H7 (cell line): ENCODE measurements around the gene SNRPB. TPM values are rescaled to one million over a fixed set of nuclear protein-coding genes. Genes with fewer than 3 reads are reported as not detected.

Experiments
- DNase-seq: peaks from one replicate; pipeline ENCODE4 v3.0.0; 2012
- H3K27me3 ChIP-seq: 2 replicates; pipeline ENCODE4 v1.6.0; 2011; ENCODE audit warnings: mild to moderate bottlenecking, low read length; ENCODE audit not compliant: control insufficient read depth, insufficient read depth
- H3K36me3 ChIP-seq: replicated peaks from 2 replicates; pipeline ENCODE4 v1.5.1; 2011; ENCODE audit warnings: low read length; ENCODE audit not compliant: control insufficient read depth, insufficient read depth
- H3K4me3 ChIP-seq: 2 replicates; pipeline ENCODE4 v1.5.1; 2011; ENCODE audit warnings: low read depth, mild to moderate bottlenecking, control low read depth, low read length, moderate library complexity; ENCODE audit not compliant: insufficient read depth
- total RNA-seq: library from RNA; depleted of rRNA; stranded (reverse); fragments of >200 nt; shearing (Covaris generic); gene quantifications from 2 replicates; pipeline ENCODE4 v1.2.3, GENCODE V29; 2014; rRNA removed

The SNRPB gene
- total RNA-seq, 1 experiment from 2014 or later: 854 TPM

DNA sequence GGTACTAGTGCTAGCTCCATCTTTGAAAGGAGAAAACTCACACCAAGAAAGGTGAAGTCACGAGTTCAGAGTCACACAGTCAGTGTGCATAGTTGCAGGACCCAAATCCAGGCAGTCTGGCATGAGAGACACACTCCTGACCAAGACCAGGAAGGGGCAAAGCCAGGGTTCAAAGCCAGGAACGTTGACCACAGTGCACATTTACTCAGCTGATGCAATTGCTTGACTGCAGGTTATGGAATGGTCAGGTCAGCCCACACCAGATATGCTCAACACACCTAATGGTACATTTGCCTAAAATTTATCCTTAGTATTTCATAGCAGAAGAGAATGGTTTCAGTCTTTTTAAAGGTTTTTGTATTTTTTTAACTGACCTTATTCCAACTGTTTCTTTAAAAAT is 52.2 kb downstream of the SNRPB start:
- DNase-seq: no peak
- Histone ChIP-seq H3K4me3 (no peak overlapping the region), H3K36me3 (no peaks in the 10 kb centered on the region), H3K27me3 (no peaks in the 10 kb centered on the region)

DNA sequence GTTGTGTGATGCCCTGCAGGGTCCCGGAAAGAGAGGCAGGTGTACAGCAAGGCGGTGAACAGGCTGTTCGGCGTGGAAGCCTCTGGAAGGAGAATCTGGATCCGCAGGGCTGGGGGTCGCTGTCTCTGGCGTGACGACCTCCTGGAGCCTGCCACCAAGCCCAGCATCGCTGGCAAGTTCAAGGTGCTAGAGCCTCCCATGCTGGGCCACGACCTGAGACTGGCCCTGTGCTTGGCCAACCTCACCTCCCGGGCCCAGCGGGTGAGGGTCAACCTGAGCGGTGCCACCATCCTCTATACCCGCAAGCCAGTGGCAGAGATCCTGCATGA is 53.4 kb downstream of the SNRPB start:
- no peak for DNase-seq
- Histone ChIP-seq H3K4me3 (no peak overlapping the region), H3K27me3 (no peaks in the 10 kb centered on the region), H3K36me3 (no peaks in the 10 kb centered on the region)

DNA sequence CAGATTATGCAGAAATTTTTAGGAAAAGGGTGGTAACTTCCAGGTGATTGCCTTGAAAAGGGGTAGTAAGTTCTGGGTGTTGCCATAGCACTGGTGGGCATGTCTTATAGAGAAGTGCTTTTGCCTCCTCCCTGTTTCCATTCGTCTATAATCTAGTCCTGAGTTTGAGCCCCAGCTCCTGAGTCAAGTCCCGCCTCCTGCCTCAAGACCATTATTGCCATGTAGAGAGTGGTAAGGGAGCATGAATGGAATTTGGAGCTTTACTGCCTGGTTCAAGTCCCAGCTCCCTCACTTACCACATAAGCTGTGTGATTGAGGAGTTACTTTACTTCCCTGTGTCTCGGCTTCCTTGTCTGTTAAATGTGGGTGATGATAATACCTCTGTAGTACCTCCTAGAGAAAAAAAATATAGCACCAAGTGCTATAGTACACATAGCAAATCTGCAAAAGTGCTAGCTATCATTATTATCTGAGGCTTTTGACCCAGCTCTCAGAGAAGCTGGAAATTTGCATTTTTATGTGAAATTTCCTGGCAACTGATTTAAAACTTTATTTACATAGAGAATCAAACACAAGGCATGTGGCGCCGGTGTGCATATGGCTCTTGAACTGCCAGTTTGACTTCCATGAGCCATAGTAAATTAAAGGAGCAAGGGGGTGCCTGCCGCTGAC is 53.9 kb downstream of the SNRPB start:
- H3K36me3 ChIP-seq: no peaks in the 10 kb centered on the region
- no peak overlapping the region for H3K4me3 ChIP-seq
- no peak for DNase-seq
- no peaks in the 10 kb centered on the region for H3K27me3 ChIP-seq

Other genes starting within 250 kb of the SNRPB start
- gene TGM3, start 174.8 kb downstream of the SNRPB start, total RNA-seq: 0.90 TPM in 1 of 2 replicates, not detected in the other
- gene TGM6, start 89.9 kb downstream of the SNRPB start, total RNA-seq: not detected in 2 replicates
- gene ZNF343, start 38.1 kb upstream of the SNRPB start, total RNA-seq: 6.5 and 7.8 TPM in 2 replicates
- gene TMC2, start 65.8 kb upstream of the SNRPB start, total RNA-seq: not detected in 2 replicates
- 334 and 392 TPM in 2 replicates for gene NOP56, start 181.8 kb upstream of the SNRPB start, total RNA-seq
- gene IDH3B, start 193.4 kb upstream of the SNRPB start, total RNA-seq: 174 and 183 TPM in 2 replicates
- 1.1 and 2.6 TPM in 2 replicates for gene EBF4, start 222.0 kb upstream of the SNRPB start, total RNA-seq